GM18502 (cell line): ENCODE data around the gene SLC22A3.
"Not testable (repeated sequence)": the region's sequence is repeated elsewhere in the genome, so short reads cannot be mapped to it uniquely, and the experiment has no call there.

Source experiments
- ATAC-seq: cut with Tn5 transposase; IDR thresholded peaks from one replicate; pipeline ENCODE4 v1.9.1; 2021; ENCODE audit warnings: mild to moderate bottlenecking; ENCODE audit not compliant: unreplicated experiment, poor library complexity

SLC22A3 gene

GRCh38 chr6:160367798-160368547, 19.8 kb downstream of the SLC22A3 start:
- no peak for ATAC-seq

GRCh38 chr6:160368670-160369069, 20.5 kb downstream of the SLC22A3 start:
- no peak for ATAC-seq

GRCh38 chr6:160373601-160374000, 25.4 kb downstream of the SLC22A3 start:
- ATAC-seq: not testable (repeated sequence)

GRCh38 chr6:160374836-160375560, 26.8 kb downstream of the SLC22A3 start:
- no peak for ATAC-seq

GRCh38 chr6:160375561-160375949, 27.4 kb downstream of the SLC22A3 start:
- no peak for ATAC-seq

GRCh38 chr6:160376445-160376844, 28.3 kb downstream of the SLC22A3 start:
- ATAC-seq: no peak

GRCh38 chr6:160378218-160378617, 30.0 kb downstream of the SLC22A3 start:
- ATAC-seq: no peak

- no peak for ATAC-seq
Measured at GRCh38 chr6:160378882-160379281, 30.7 kb downstream of the SLC22A3 start.

- no peak for ATAC-seq
Measured at GRCh38 chr6:160379466-160379865, 31.3 kb downstream of the SLC22A3 start.

GRCh38 chr6:160382946-160383345, 34.8 kb downstream of the SLC22A3 start:
- no peak for ATAC-seq

GRCh38 chr6:160386869-160387530, 38.8 kb downstream of the SLC22A3 start:
- ATAC-seq: no peak

- ATAC-seq: no peak
Measured at GRCh38 chr6:160387916-160388643, 39.9 kb downstream of the SLC22A3 start.

GRCh38 chr6:160388922-160389321, 40.7 kb downstream of the SLC22A3 start:
- no peak for ATAC-seq

GRCh38 chr6:160391419-160392116, 43.4 kb downstream of the SLC22A3 start:
- no peak for ATAC-seq

- not testable (repeated sequence) for ATAC-seq
Measured at GRCh38 chr6:160393442-160393841, 45.3 kb downstream of the SLC22A3 start.

GRCh38 chr6:160393891-160394653, 45.9 kb downstream of the SLC22A3 start:
- no peak for ATAC-seq

GRCh38 chr6:160394654-160395035, 46.5 kb downstream of the SLC22A3 start:
- no peak for ATAC-seq

- ATAC-seq: no peak
Measured at GRCh38 chr6:160395187-160395586, 47.0 kb downstream of the SLC22A3 start.

- ATAC-seq: no peak
Measured at GRCh38 chr6:160396292-160396691, 48.1 kb downstream of the SLC22A3 start.
